GM12892 (cell line): Measurements from ENCODE around the gene ARHGAP32.

Source experiments
- POLR2A ChIP-seq: IDR thresholded peaks from 2 replicates; pipeline ENCODE4 v1.6.1; 2011; ENCODE audit warnings: low read depth, low read length, control low read depth
- POLR2AphosphoS5 ChIP-seq: IDR thresholded peaks from 2 replicates; pipeline ENCODE4 v1.6.1; 2011; ENCODE audit warnings: low read depth, low read length, control low read depth

DNA sequence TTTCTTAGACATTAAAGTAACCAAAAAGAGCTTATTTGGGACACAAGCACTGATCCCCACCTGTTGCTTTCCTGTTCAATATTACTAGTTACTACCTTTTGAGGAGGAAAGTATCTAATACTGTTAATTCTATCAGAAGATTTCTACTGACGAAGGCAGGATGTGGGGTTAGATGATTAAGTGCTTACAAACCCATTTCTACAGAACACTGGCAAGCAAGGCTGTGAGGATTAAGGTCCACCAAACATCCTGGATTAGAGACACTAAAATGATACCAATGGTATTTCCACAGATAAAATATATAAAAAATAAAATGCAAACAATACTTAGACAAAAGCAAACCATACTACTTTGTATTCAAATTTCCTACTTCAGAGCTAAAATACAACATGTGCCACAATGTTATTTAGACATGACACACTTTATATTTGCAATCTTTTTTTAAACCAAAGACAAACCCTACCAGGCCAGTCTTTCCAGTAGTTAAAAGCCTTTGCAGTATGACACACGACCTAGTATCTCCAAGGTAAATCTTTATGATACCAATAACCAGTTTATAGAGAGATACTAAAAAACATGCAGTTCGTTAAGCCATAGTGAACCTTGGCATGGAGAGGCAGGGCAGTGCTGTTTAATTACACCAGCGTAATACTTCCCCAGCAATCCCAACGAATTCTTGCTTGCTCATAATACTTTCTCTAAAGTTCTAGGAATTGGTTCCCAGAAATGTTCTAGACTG lies 178.2 kb downstream of the ARHGAP32 start:
- TF ChIP-seq POLR2A: no peak
- TF ChIP-seq POLR2AphosphoS5: no peak
